AG09319 (cell line): Measurements from ENCODE around the gene ST14.
"Not testable (repeated sequence)": the region's sequence is repeated elsewhere in the genome, so short reads cannot be mapped to it uniquely, and the experiment has no call there.

Experiments
- DNase-seq: peaks from one replicate; pipeline ENCODE4 v3.0.0-alpha.2; 2010; ENCODE audit warnings: low read depth; ENCODE audit errors: extremely low read depth
- CTCF ChIP-seq: IDR thresholded peaks from 2 replicates; pipeline ENCODE4 v1.5.1; 2011; ENCODE audit warnings: low read depth, mild to moderate bottlenecking, inconsistent platforms, low read length, moderate library complexity

Gene ST14

GRCh38 chr11:130223291-130223971 is 63.8 kb downstream of the ST14 start:
- no peak for TF ChIP-seq CTCF
- DNase-seq: no peak

- TF ChIP-seq CTCF: no peak
- no peak for DNase-seq
Observed at GRCh38 chr11:130227373-130227772, 67.8 kb downstream of the ST14 start.

GRCh38 chr11:130233486-130233885 is 73.9 kb downstream of the ST14 start:
- DNase-seq: not testable (repeated sequence)

DNA sequence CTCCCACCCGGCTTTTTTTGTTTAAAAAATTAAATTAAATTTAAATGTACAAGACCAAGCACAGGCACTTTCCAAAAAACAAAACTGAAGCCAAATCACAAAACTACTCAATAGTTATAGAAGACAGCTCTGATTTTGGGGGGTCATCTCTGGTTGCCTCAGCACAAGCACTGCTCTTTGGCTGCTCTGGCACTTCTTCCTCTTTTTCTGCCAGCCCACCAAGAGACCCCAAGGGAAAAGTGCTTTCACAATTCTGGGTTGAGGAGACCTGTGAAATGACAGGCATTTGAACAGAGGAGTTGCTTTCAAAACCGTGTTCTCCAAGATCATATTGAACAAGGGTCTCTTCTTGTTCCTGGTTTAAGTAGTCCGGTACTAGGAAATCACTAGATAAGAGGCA is 74.3 kb downstream of the ST14 start:
- DNase-seq: not testable (repeated sequence)

GRCh38 chr11:130234315-130234714 is 74.7 kb downstream of the ST14 start:
- TF ChIP-seq CTCF: no peak
- DNase-seq: no peak

- no peak for TF ChIP-seq CTCF
- DNase-seq: no peak
Observed at GRCh38 chr11:130237282-130238006, 77.9 kb downstream of the ST14 start.

GRCh38 chr11:130241713-130242112 is 82.1 kb downstream of the ST14 start:
- no peak for TF ChIP-seq CTCF
- DNase-seq: no peak

GRCh38 chr11:130243816-130244215 is 84.2 kb downstream of the ST14 start:
- TF ChIP-seq CTCF: no peak
- no peak for DNase-seq
